ENCODE results near the gene RBX1. TPM values are rescaled to one million over a fixed set of nuclear protein-coding genes. Genes with fewer than 3 reads are reported as not detected.

Gene RBX1
- total RNA-seq, 2 donors from 2014 or later, result 64.1 to 64.6 TPM

DNA sequence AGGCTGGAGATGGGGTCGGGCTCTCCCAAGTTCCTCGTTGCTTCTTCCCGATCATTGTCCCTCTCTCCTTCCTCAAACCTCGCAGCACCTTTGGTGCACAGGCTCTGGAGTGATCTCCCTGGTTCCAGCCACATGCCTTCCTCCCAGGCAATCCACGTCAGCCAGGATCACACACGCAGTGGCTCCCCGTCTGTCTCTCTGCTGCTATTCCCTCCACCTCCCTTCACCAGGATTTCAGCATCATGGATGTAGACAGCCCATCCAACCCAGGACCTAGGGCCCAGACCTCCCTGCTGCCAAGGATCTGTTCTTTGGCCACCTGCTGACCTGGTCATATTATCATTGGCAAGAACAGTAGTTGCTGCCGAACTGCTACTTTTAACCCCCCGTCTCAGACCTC, 40.1 kb downstream of the RBX1 start:
- Histone ChIP-seq H3K4me3 (ENCODE audit: low read length) (no peak overlapping the region), H3K36me3 (ENCODE audit: control insufficient read depth, insufficient read depth, low read length) (no peaks in the 10 kb centered on the region), H3K4me1 (ENCODE audit: control insufficient read depth, insufficient read depth, low read length) (no peaks in the 10 kb centered on the region), H3K9me3 (ENCODE audit: control insufficient read depth, low read length) (no peaks in the 10 kb centered on the region), H3K27me3 (ENCODE audit: control insufficient read depth, insufficient read depth, low read length, poor library complexity, severe bottlenecking) (no peaks in the 10 kb centered on the region), H3K9ac (ENCODE audit: extremely low read depth, low read length, poor library complexity, severe bottlenecking) (no peak overlapping the region), H3K27ac (ENCODE audit: low read depth, low read length) (no peak overlapping the region)
- H3K27me3 Mint-ChIP-seq (ENCODE audit: insufficient read depth), result peaks cover 4% of the 10 kb centered on the region
- WGBS, 2 experiments (ENCODE audit: insufficient coverage in 1 of 2, insufficient read length in 1 of 2), result 95% methylated on average over 9 of the region's 9 CpGs
- H3K4me3 Mint-ChIP-seq, result no peak overlapping the region
- H3K4me1 Mint-ChIP-seq, result peaks cover 8% of the 10 kb centered on the region
- no peaks in the 10 kb centered on the region for H3K36me3 Mint-ChIP-seq (ENCODE audit: low read depth)
- TF ChIP-seq CTCF (conservative IDR thresholded peaks at IDR 0.05), result no peak
- no peaks in the 10 kb centered on the region for H3K9me3 Mint-ChIP-seq
- H3K27ac Mint-ChIP-seq, result no peak overlapping the region
- DNase-seq, result no peak

GRCh38 chr22:40995821-40996220, 44.6 kb downstream of the RBX1 start:
- H3K36me3 Mint-ChIP-seq (ENCODE audit: low read depth), result no peaks in the 10 kb centered on the region
- WGBS, 2 experiments (ENCODE audit: insufficient coverage in 1 of 2, insufficient read length in 1 of 2), result 91 to 96% methylated on average over 4 of the region's 4 CpGs

DNA sequence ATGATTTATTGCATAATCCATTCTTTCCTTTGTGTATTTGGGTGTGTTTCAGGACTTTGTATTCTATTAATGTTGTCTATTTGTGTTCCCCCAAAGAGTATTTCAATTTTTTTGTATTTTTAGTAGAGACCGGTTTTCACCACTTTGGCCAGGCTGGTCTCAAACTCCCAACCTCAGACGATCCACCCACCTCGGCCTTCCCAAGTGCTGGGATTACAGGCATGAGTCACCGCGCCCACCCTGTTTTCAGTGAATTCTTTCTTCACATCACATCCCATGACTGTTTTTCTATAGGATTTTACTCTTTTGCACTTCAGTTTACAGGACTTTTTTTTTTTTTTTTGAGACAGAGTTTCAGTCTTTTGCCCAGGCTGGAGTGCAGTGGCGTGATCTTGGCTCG, 46.3 kb downstream of the RBX1 start:
- H3K4me3 Mint-ChIP-seq, result no peak overlapping the region
- no peak overlapping the region for H3K27ac Mint-ChIP-seq

More at GRCh38 chr22:40995821-40996220, 44.6 kb downstream of the RBX1 start:
- no peak overlapping the region for H3K9ac ChIP-seq (ENCODE audit: extremely low read depth, low read length, poor library complexity, severe bottlenecking)
- no peaks in the 10 kb centered on the region for H3K9me3 ChIP-seq (ENCODE audit: control insufficient read depth, low read length)
- Mint-ChIP-seq H3K4me1 (no peaks in the 10 kb centered on the region), H3K27me3 (ENCODE audit: insufficient read depth) (peaks cover 4% of the 10 kb centered on the region), H3K4me3 (no peak overlapping the region), H3K27ac (no peak overlapping the region), H3K9me3 (no peaks in the 10 kb centered on the region)
- no peak for DNase-seq
- no peak overlapping the region for H3K27ac ChIP-seq (ENCODE audit: low read depth, low read length)
- no peak overlapping the region for H3K4me3 ChIP-seq (ENCODE audit: low read length)
- no peaks in the 10 kb centered on the region for H3K4me1 ChIP-seq (ENCODE audit: control insufficient read depth, insufficient read depth, low read length)
- no peak for TF ChIP-seq CTCF (conservative IDR thresholded peaks at IDR 0.05)
- H3K27me3 ChIP-seq (ENCODE audit: control insufficient read depth, insufficient read depth, low read length, poor library complexity, severe bottlenecking), result no peaks in the 10 kb centered on the region
- no peaks in the 10 kb centered on the region for H3K36me3 ChIP-seq (ENCODE audit: control insufficient read depth, insufficient read depth, low read length)

More for the DNA sequence above, 46.3 kb downstream of the RBX1 start:
- H3K36me3 Mint-ChIP-seq (ENCODE audit: low read depth), result no peaks in the 10 kb centered on the region
- DNase-seq, result no peak
- H3K9ac ChIP-seq (ENCODE audit: extremely low read depth, low read length, poor library complexity, severe bottlenecking), result no peak overlapping the region
- no peak overlapping the region for H3K4me3 ChIP-seq (ENCODE audit: low read length)
- H3K27ac ChIP-seq (ENCODE audit: low read depth, low read length), result no peak overlapping the region
- H3K27me3 Mint-ChIP-seq (ENCODE audit: insufficient read depth), result no peaks in the 10 kb centered on the region
- H3K27me3 ChIP-seq (ENCODE audit: control insufficient read depth, insufficient read depth, low read length, poor library complexity, severe bottlenecking), result no peaks in the 10 kb centered on the region
- no peaks in the 10 kb centered on the region for H3K9me3 Mint-ChIP-seq
- H3K4me1 Mint-ChIP-seq, result peaks cover 4% of the 10 kb centered on the region
- WGBS, 2 experiments (ENCODE audit: insufficient coverage in 1 of 2, insufficient read length in 1 of 2), result 94 to 95% methylated on average over 3 to 7 of the region's 7 CpGs
- no peaks in the 10 kb centered on the region for H3K9me3 ChIP-seq (ENCODE audit: control insufficient read depth, low read length)
- TF ChIP-seq CTCF (conservative IDR thresholded peaks at IDR 0.05), result no peak
- H3K4me1 ChIP-seq (ENCODE audit: control insufficient read depth, insufficient read depth, low read length), result no peaks in the 10 kb centered on the region
- no peaks in the 10 kb centered on the region for H3K36me3 ChIP-seq (ENCODE audit: control insufficient read depth, insufficient read depth, low read length)
